Measurements from ENCODE around the gene PHACTR1. TPM values are rescaled to one million over a fixed set of nuclear protein-coding genes. Genes with fewer than 3 reads are reported as not detected.

PHACTR1 gene
- total and polyA plus RNA-seq, 12 donors = 0.77 to 16.0 (median 3.5) TPM

DNA sequence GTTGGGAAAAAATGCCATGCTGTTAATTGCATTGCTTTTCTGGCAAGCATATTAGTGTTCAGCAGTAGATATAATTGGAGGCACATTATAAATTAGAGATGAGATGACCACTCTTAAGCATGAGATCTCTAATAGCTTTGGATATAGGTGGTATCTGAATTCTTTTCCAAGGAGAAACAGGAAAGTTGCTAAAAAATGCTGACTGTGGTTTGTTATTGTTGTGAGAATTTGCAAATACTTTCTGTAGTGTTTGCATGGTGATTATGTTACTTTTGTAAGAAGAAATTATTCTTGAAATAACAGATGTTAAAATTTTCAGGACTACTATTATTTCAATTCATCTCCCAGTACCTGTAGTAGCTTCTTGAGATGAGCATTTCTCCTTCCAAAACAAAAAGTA lies 386.6 kb downstream of the PHACTR1 start:
- no peaks in the 10 kb centered on the region for H3K36me3 ChIP-seq (replicated peaks in 1 of 2)
- TF ChIP-seq, protein P1, sequence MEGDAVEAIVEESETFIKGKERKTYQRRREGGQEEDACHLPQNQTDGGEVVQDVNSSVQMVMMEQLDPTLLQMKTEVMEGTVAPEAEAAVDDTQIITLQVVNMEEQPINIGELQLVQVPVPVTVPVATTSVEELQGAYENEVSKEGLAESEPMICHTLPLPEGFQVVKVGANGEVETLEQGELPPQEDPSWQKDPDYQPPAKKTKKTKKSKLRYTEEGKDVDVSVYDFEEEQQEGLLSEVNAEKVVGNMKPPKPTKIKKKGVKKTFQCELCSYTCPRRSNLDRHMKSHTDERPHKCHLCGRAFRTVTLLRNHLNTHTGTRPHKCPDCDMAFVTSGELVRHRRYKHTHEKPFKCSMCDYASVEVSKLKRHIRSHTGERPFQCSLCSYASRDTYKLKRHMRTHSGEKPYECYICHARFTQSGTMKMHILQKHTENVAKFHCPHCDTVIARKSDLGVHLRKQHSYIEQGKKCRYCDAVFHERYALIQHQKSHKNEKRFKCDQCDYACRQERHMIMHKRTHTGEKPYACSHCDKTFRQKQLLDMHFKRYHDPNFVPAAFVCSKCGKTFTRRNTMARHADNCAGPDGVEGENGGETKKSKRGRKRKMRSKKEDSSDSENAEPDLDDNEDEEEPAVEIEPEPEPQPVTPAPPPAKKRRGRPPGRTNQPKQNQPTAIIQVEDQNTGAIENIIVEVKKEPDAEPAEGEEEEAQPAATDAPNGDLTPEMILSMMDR (IDR thresholded peaks at IDR 0.05) = no peak
- TF ChIP-seq POLR2A (IDR thresholded peaks at IDR 0.05) = no peak
- no peak overlapping the region for H3K27ac ChIP-seq
- H3K4me3 ChIP-seq = no peak overlapping the region
- intact Hi-C loops (cut with DNase I) = no loop called here
- no peaks in the 10 kb centered on the region for H3K4me1 ChIP-seq (replicated peaks in 1 of 2)
- H3K9me3 ChIP-seq (replicated peaks in 1 of 3) = no peaks in the 10 kb centered on the region
- no peaks in the 10 kb centered on the region for H3K27me3 ChIP-seq
- no peak for DNase-seq

DNA sequence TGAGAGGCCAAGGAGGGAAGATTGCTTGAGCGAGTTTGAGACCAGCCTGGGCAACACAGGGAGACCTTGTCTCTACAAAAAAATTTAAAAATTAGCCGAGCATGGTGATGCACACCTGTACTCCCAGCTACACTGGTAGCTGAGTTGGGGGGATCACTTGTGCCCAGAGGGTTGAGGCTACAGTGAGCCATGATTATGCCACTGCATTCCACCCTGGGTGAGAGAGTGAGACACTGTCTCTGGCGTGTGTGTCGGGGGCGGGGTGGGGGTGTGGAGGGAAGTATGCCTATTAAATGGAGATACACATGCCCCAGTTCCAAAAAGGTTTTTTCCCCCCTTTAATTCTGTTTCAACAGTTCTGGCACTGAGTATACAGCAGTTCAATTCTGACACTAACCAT lies 388.6 kb downstream of the PHACTR1 start:
- TF ChIP-seq POLR2A (IDR thresholded peaks at IDR 0.05) = no peak
- TF ChIP-seq, protein P1 (IDR thresholded peaks at IDR 0.05) = no peak
- Histone ChIP-seq H3K36me3 (replicated peaks in 1 of 2) (no peaks in the 10 kb centered on the region), H3K4me1 (replicated peaks in 1 of 2) (no peaks in the 10 kb centered on the region), H3K4me3 (no peak overlapping the region), H3K9me3 (replicated peaks in 1 of 3) (no peaks in the 10 kb centered on the region), H3K27me3 (no peaks in the 10 kb centered on the region), H3K27ac (no peak overlapping the region)
- 87 to 97% (median 91%) methylated on average over 5 of the region's 5 CpGs for WGBS, 4 donors
- DNase-seq = no peak
- intact Hi-C loops (cut with DNase I) = no loop called here

DNA sequence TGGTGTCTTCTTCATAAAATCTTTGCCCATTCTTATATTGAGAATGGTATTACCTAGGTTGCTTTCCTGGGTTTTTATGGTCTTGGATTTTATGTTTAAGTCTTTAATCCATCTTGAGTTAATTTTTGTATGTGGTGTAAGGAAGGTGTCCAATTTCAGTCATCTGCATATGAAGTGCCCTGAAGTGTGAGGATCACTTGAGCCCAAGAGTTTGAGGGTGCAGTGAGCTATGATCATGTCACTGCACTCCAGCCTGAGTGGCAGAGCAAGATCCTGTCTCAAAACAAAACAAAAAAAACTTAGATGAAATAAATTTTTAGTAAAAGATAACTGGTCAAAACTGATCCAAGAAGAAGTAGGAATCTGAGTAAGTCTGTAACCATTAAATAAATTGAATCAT lies 396.4 kb downstream of the PHACTR1 start:
- DNase-seq = no peak
- Histone ChIP-seq H3K27ac (no peak overlapping the region), H3K4me1 (replicated peaks in 1 of 2) (no peaks in the 10 kb centered on the region), H3K9me3 (replicated peaks in 1 of 3) (no peaks in the 10 kb centered on the region), H3K36me3 (replicated peaks in 1 of 2) (no peaks in the 10 kb centered on the region), H3K27me3 (no peaks in the 10 kb centered on the region), H3K4me3 (no peak overlapping the region)
- TF ChIP-seq, protein P1 (IDR thresholded peaks at IDR 0.05) = no peak
- TF ChIP-seq POLR2A (IDR thresholded peaks at IDR 0.05) = no peak
- intact Hi-C loops (cut with DNase I) = no loop called here

DNA sequence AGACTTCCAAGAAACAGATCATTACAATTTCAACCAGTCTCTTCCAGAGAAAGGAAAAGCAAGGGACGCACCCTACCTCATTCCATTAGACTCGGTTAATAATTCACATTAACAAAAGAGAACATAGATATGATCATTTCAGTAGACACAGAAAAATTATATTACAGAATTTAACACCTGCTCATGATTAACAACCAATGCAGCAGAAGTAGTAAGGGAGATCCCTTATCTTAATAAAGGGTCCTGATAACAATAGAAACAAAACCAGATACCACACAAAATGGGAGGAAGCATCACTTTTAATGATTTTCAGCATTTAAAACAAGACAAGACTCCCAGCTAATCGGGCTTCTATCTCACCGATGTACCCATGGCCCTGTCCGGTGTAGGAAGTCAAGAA lies 396.8 kb downstream of the PHACTR1 start:
- H3K9me3 ChIP-seq (replicated peaks in 1 of 3) = no peaks in the 10 kb centered on the region
- no peaks in the 10 kb centered on the region for H3K4me1 ChIP-seq (replicated peaks in 1 of 2)
- no peaks in the 10 kb centered on the region for H3K27me3 ChIP-seq
- no peak for TF ChIP-seq POLR2A (IDR thresholded peaks at IDR 0.05)
- TF ChIP-seq, protein P1 (IDR thresholded peaks at IDR 0.05) = no peak
- intact Hi-C loops (cut with DNase I) = no loop called here
- no peak for DNase-seq
- H3K4me3 ChIP-seq = no peak overlapping the region
- no peaks in the 10 kb centered on the region for H3K36me3 ChIP-seq (replicated peaks in 1 of 2)
- WGBS, 4 donors = 85 to 90% (median 89%) methylated on average over 5 of the region's 5 CpGs
- no peak overlapping the region for H3K27ac ChIP-seq
